GM21515 (cell line): Measurements from ENCODE around the gene PPP1R3A.

Experiments used
- ATAC-seq: cut with Tn5 transposase; IDR thresholded peaks from one replicate; pipeline ENCODE4 v1.9.1; 2021; ENCODE audit not compliant: unreplicated experiment

PPP1R3A gene

DNA sequence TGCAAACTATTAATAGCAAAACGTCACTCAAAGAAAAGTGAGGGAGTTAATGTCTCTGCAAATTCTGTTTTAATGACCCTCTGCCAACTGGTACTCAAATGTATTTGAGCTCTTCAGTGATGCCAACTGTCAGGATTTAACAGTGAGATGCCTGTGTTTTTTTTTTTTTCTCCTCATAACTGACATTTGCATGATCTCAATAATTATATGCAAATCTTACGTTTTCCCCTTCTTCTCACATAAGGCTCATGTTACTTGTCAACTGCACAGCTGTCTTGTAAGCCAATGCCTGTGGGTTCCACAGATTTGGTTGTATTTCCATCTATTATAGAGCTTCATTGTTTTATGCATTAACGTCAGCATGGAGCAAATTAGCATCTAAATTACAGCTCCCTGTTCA, 38.2 kb downstream of the PPP1R3A start:
- ATAC-seq = no peak

DNA sequence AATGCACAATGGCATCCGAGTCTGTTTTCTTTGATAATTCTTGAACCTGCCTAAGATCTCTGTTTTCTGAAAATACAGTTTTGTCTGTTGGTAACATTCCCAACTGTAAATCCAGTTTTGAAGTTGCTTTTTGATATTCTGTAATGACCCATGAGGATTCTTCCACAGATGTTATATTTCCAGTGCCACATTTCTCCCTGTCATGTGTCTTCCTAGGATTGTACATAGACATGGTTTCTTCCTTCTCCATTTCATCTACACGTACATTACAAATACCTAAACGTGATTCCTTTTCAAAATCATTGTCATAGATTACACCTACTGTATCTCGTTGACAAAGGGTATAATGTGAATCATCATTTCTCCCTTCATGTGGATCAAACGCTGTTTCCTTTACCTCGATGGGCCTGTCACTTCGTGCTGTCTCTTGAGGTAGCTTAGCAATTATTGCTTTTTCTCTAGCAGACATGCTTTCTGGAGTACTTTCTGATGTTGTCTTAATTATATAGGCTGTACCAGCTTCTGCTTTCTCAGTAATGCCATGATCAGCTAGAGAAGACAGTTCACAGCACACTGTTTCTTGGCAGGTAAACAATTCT, 40.3 kb downstream of the PPP1R3A start:
- ATAC-seq = no peak

DNA sequence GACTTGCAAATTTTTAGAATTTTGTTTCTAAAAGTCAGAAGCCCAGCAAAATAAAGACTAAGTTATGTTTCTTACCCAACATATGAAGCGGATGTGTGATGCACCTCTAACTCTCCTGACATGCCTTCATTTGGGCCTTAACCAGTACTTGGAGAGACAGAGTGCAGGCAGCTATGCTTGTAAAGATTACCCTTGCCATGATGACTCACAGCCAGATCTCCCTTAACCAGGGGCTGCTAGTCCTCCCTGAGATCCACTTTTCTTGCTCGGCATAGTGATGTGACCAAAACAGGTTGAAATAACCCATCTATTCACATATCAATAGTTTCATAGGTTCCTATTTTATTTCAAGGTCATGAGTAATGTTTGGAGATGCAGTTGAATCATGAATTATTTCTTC, 43.6 kb downstream of the PPP1R3A start:
- no peak for ATAC-seq

DNA sequence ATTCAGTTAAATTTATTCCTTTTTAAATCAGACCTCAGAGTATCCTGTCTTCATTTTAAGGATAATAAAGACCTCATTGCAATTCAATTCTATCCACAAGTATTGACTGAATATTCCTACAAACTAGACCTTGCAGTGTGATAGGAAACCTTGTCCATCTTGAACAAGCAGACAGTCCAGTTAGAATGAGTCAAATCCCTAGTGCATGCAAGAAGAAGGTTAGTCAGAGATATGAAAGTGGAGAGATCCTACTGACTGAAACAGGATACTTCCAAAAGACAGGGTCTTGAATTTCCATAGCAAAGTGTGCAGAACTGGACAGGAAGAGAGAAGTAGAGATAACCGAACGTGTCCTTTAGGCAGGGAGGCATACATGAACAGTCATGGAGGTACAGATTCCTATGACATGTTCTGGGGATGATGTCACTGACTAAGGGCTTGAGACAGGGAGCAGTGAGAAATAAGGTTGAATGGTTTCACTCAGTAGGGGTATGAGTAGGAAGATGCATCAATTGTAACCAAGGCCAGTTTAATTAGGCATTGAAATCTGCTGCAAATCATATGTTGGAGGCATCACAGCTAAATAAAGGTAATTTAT, 45.2 kb downstream of the PPP1R3A start:
- no peak for ATAC-seq

DNA sequence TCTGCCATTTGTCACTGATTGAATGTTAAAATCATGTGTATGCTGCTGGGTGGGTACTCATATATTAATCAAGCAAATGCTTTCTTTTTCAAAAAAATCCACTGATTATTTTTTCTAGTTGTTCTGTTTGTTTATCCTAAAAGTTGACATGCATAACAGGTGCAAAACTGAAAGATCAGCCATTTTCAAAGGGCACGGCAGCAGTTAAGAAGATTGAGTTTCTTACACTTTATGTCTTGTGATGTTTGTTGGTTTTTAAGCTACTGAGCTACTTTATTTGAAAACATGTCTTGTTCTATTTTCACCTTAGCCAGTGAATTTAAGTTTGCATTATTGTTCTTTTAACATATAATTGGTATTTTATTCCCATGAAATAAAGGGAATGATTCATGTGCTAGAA, 45.8 kb downstream of the PPP1R3A start:
- ATAC-seq = no peak

DNA sequence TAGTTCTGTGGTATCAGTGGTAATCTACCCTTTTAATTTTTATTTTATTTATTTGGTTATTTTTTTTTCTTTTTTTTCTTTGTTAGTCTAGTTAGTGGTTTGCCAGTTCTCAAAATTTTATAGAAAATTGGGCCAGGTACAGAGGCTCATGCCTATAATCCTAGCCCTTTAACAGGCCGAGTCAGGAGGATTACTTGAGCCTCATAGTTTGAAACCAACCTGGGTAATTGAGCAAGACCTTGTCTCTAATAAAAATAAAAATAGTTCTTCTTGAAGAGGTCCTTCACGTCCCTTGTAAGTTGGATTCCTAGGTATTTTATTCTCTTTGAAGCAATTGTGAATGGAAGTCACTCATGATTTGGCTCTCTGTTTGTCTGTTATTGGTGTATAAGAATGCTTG, 51.5 kb downstream of the PPP1R3A start:
- ATAC-seq = no peak

DNA sequence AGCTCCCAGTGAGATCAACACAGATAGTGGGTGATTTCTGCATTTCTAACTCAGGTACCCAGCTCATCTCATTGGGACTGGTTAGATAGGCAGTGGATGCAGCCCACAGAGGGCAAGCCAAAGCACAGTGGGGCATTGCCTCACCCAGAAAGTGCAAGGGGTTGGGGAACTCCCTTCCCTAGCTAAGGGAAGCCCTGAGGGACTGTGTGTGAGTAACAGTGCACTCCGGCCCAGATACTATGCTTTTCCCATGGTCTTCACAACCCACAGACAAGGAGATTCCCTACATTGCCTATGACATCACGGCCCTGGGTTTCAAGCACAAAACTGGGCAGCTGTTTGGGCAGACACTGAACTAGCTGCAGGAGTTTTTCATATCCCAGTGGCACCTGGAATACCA, 62.8 kb downstream of the PPP1R3A start:
- no peak for ATAC-seq

DNA sequence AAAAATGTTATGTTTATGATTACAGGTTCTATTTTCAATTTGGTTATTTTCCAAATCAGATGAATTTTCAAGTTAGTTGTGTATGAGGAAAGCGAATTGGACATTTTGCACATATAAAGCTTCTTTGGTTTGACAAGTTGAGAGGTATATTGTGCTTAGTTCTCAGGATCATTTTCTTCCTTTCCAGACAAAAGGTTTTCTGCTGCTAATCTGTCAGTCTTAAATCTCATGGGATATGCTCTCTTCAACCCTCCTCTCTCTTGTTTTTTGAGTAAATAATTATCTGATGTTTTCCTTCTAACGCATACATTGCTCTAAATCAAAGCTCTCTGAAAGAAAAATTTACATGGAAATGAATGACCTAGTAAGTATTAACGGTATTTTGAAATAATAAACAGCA, 77.9 kb downstream of the PPP1R3A start:
- ATAC-seq = no peak

DNA sequence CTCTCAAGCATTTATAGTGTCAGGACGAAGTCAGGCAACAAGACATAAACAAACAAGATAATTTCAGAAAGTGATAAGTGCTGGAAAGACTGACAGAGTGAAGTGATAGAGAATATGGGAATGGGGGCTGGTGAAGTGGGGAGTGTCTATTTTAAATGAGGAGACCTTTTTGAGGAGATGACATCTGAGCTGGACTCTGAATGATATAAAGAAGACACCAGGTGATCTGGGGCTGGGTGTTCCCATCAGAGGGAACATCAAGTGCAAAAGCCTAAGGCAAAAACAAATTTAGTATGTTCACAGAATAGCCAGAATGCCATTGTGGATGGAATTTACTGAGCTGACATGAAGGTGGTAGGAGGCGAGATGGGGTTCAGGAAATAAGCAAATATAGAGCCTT, 83.4 kb downstream of the PPP1R3A start:
- no peak for ATAC-seq

DNA sequence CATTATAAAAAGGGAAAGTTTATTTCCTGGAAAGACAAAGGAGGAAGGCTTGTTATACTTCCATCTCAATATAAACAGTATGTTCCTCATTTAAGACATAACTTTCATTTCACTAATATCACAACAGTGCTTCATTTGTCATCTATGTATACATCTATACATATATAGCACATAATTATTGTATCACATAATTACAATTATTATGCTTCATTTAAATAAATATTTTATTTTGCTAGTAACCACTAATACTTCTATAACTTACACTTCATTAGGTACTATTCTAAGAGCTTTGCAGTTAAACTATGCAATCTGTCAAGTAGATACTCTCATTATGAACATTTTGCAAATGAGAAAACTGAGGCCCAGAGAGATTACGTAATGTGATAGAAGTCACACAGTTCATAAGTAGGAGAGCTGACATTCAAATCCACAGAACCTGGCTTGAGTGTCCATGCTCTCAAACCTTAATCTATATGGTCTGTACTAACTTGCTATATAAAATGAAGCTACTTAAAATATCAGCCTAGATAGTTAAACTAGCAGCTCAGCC, 86.5 kb downstream of the PPP1R3A start:
- no peak for ATAC-seq

DNA sequence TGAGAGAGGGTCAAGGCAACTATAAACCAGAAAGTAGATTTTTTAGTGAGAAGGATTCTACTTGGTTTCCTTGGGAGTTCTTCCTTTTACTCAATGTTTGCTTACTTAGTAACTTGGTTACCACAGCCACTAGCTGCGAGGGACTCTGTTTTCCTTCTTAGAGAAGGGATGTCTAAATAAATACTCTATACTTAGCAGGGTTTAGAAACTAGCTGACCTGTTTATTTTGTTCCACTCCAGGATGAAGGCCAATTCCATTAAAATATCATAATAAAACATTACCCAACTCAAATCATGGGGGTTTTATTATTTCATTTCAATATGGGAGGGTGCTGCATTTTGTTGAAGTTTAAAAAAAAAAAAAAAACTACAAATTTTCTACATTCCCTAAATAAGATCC, 87.3 kb downstream of the PPP1R3A start:
- ATAC-seq = no peak

DNA sequence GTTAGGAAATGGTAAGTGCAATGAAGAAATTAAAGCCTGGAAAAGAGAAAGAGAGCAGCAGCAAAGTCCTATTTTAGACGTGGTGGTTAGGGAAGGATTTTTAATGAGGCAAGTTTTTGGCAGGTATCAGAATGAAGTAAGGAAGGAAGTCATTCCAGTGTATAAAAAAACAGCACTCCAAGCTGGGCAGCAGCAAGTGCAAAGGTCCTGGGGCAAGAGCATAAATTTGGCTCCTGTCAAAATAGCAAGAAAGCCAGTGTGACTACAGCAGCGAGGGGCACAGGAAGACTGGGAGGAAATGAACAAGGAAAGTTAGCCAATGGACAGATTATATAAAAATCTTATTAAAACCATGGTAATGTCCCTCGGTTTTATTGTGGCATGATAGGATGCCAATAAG, 90.2 kb downstream of the PPP1R3A start:
- ATAC-seq = no peak
